ENCODE results near the gene KBTBD13.

- TF ChIP-seq POLR2A (IDR thresholded peaks at IDR 0.05) (no peak), CTCF (IDR thresholded peaks at IDR 0.05) (no peak)
Measured at GRCh38 chr15:65095011-65095746, 18.6 kb downstream of the KBTBD13 start.

Data from testis (tissue), 2 donors.